Activated CD8-positive, alpha-beta memory T cell treated with anti-CD3 and anti-CD28 coated beads, Interleukin-2, amount 50 U/mL, for 1 hour (primary cell): ENCODE data around the gene BCO1.

Experiments
- DNase-seq: peaks from one replicate; pipeline ENCODE4 v3.0.0-alpha.2; 2020; ENCODE audit errors: extremely low read depth

The BCO1 gene

DNA sequence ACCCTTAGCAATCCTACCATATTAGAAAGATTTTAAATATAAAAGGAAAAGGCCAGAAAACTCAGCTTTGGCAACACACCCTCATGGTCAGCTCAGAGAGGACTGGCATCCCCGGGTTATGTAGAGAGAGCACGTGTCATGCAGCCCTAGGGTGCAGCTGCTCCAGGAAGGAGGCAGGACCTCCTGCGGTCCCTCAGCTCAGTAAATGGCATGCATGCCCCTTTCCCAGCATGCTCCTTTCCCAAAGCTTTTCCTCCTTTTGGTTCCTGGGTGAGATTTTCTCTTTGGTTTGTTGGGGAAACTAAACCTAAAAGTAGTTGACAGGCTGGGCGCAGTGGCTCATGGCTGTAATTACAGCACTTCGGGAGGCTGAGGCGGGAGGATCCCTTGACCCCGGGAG lies 80.2 kb downstream of the BCO1 start:
- DNase-seq = no peak

- no peak for DNase-seq
Measured at GRCh38 chr16:81319221-81319912, 80.9 kb downstream of the BCO1 start.

- DNase-seq = no peak
Measured at GRCh38 chr16:81321039-81321438, 82.5 kb downstream of the BCO1 start.

- DNase-seq = no peak
Measured at GRCh38 chr16:81321536-81321935, 83.0 kb downstream of the BCO1 start.

DNA sequence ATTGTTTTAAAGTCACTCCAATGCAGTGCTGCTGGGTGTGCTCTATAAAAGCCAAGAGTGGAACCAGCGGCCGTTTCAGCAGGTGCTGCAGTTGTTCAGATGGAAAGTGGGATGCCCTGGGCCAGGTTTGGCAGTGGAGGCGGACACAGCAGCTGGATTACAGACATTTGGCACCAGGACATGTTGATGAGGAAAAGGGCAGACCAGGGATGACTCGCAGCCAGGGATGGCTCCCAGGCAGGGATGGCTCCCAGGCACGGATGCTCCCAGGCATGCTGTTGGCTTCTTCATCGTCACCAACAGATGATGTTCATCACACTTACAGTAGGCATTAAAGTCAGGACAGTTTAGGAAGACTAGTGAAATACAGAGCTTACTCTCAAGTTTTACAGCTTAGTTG lies 86.3 kb downstream of the BCO1 start:
- no peak for DNase-seq

GRCh38 chr16:81327011-81327410 lies 88.5 kb downstream of the BCO1 start:
- DNase-seq = no peak

- DNase-seq = no peak
Measured at GRCh38 chr16:81327447-81328196, 89.1 kb downstream of the BCO1 start.

- no peak for DNase-seq
Measured at GRCh38 chr16:81329947-81330346, 91.5 kb downstream of the BCO1 start.

GRCh38 chr16:81333356-81333755 lies 94.9 kb downstream of the BCO1 start:
- no peak for DNase-seq

GRCh38 chr16:81335669-81336068 lies 97.2 kb downstream of the BCO1 start:
- DNase-seq = no peak

DNA sequence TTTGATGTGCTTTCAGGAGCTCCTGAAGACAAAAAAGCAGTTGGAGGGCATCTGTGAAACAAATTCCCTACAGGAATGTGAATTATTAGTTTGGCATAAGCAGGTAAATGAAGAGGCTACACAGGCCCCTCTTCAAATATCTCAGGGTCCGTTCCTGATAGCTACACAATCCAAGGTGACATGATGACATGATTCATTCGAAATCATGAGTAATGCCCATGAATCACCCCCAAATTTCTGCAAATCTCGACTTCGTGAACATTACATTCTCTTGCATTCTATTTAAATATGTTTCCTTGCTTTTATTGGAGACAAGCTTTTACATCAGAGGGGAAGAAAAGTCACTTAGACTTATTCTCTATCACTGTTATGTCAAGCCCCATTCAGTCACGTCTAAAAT lies 98.6 kb downstream of the BCO1 start:
- DNase-seq = no peak
